Upper lobe of left lung (tissue), 6 donors: ENCODE data around the gene IL37. TPM values are rescaled to one million over a fixed set of nuclear protein-coding genes. Genes with fewer than 3 reads are reported as not detected.
"Not testable (repeated sequence)": the region's sequence is repeated elsewhere in the genome, so short reads cannot be mapped to it uniquely, and the experiment has no call there.

Experiments used
- ATAC-seq, 2 donors: fragments of 200-7000 bp; cut with Tn5 transposase; one replicate each; pipeline ENCODE4 v1.9.1; 2022; ENCODE audit warnings: mild to moderate bottlenecking in 2 of 2, moderate library complexity in 2 of 2; ENCODE audit not compliant: low FRiP score in 2 of 2
- DNase-seq, 2 donors: peaks; one replicate each; pipeline ENCODE4 v3.0.0-alpha.2; 2019 to 2020
- H3K27ac ChIP-seq, 4 donors: fragments of 200-600 bp; sonication (generic); one replicate each; pipeline ENCODE4 v1.5.1; 2016 to 2019
- H3K27me3 ChIP-seq, 4 donors: fragments of 200-600 bp; sonication (generic); one replicate each; pipeline ENCODE4 v1.5.1; 2017 to 2019
- H3K36me3 ChIP-seq, 4 donors: fragments of 200-600 bp; sonication (generic); one replicate each; pipeline ENCODE4 v1.5.1; 2016 to 2019
- H3K4me1 ChIP-seq, 4 donors: fragments of 200-600 bp; sonication (generic); one replicate each; pipeline ENCODE4 v1.5.1; 2018 to 2019
- H3K4me3 ChIP-seq, 4 donors: fragments of 200-600 bp; sonication (generic); one replicate each; pipeline ENCODE4 v1.5.1; 2017 to 2019; ENCODE audit warnings: mild to moderate bottlenecking in 2 of 4, moderate library complexity in 1 of 4
- H3K9me3 ChIP-seq, 4 donors: fragments of 200-600 bp; sonication (generic); one replicate each; pipeline ENCODE4 v1.5.1; 2018 to 2019
- EP300 ChIP-seq, 4 donors: sonication (generic); formaldehyde crosslinking; IDR thresholded peaks; one replicate each; pipeline ENCODE4 v1.5.1; 2017; ENCODE audit warnings: antibody characterized with exemption in 4 of 4, control low read depth in 2 of 4
- POLR2A ChIP-seq, 4 donors: fragments of 450-650 bp; IDR thresholded peaks; one replicate each; pipeline ENCODE4 v1.5.1; 2016 to 2017; ENCODE audit warnings: antibody characterized with exemption in 4 of 4, mild to moderate bottlenecking in 2 of 4
- POLR2AphosphoS5 ChIP-seq, 2 donors: sonication (generic); formaldehyde crosslinking; IDR thresholded peaks; one replicate each; pipeline ENCODE4 v1.5.1; 2017; ENCODE audit warnings: antibody characterized with exemption in 2 of 2
- WGBS, 2 donors: methylation state at CpG; one replicate each; pipeline ENCODE4 v1.1.5; 2017 to 2018; 5-methylcytosine and 5-hydroxymethylcytosine counted together
- total RNA-seq, 6 donors: library from RNA; depleted of rRNA in 4 of 6; stranded (reverse); fragments of >200 nt in 4 of 6; gene quantifications; one replicate each; pipeline versions ENCODE4 v1.1.0 to v1.2.1, GENCODE V29; 2016 to 2021
- TF ChIP-seq, protein P1 (sequence below), 6 experiments: fragments of 450-650 bp in 4 of 6; fragments of 200-600 bp in 2 of 6; sonication (generic) in 2 of 6; IDR thresholded peaks; one replicate each; pipeline ENCODE4 v1.5.1; 2016 to 2019; ENCODE audit warnings: antibody characterized with exemption in 6 of 6
- donor health status: DM: no; HTN: no; CAD: no; lungs with moderate emphysema.
- donor health status: DM: no; HTN: yes; CAD: no; lungs with severe emphysema.

Gene IL37
- total RNA-seq, 6 donors from 2014 or later: 0.37 TPM; not detected in 5

DNA sequence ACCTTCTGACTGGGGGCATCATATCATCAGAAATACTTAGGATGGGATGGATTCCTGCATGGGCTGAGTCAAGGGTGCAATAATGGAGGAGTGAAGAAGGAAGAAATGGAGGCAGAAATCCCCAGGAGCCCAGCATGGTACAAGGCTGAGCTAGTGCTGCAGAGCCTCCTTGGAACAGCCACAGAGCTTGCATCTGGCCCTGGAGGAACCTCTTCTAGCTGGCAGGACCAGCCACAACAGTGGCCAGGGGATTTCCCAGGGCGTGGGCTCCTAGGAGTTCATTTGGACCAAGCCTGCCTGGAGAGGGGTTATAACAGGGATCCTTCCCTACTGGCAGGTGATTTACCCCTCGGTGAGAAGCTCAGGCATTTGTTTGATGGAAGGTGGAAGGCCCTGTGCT lies 4.7 kb upstream of the IL37 start:
- H3K9me3 ChIP-seq: no peaks in the 10 kb centered on the region
- 61 to 63% methylated on average over 2 of the region's 2 CpGs for WGBS, 2 donors
- TF ChIP-seq POLR2A (IDR thresholded peaks at IDR 0.05) (no peak), POLR2AphosphoS5 (IDR thresholded peaks at IDR 0.05) (no peak), EP300 (IDR thresholded peaks at IDR 0.05) (no peak)
- TF ChIP-seq, protein P1, sequence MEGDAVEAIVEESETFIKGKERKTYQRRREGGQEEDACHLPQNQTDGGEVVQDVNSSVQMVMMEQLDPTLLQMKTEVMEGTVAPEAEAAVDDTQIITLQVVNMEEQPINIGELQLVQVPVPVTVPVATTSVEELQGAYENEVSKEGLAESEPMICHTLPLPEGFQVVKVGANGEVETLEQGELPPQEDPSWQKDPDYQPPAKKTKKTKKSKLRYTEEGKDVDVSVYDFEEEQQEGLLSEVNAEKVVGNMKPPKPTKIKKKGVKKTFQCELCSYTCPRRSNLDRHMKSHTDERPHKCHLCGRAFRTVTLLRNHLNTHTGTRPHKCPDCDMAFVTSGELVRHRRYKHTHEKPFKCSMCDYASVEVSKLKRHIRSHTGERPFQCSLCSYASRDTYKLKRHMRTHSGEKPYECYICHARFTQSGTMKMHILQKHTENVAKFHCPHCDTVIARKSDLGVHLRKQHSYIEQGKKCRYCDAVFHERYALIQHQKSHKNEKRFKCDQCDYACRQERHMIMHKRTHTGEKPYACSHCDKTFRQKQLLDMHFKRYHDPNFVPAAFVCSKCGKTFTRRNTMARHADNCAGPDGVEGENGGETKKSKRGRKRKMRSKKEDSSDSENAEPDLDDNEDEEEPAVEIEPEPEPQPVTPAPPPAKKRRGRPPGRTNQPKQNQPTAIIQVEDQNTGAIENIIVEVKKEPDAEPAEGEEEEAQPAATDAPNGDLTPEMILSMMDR (IDR thresholded peaks at IDR 0.05): no peak
- no peak overlapping the region for H3K4me3 ChIP-seq
- H3K4me1 ChIP-seq: no peaks in the 10 kb centered on the region
- H3K27me3 ChIP-seq: no peaks in the 10 kb centered on the region
- no peak for DNase-seq
- H3K27ac ChIP-seq: no peak overlapping the region
- ATAC-seq: no peak
- H3K36me3 ChIP-seq: no peaks in the 10 kb centered on the region

DNA sequence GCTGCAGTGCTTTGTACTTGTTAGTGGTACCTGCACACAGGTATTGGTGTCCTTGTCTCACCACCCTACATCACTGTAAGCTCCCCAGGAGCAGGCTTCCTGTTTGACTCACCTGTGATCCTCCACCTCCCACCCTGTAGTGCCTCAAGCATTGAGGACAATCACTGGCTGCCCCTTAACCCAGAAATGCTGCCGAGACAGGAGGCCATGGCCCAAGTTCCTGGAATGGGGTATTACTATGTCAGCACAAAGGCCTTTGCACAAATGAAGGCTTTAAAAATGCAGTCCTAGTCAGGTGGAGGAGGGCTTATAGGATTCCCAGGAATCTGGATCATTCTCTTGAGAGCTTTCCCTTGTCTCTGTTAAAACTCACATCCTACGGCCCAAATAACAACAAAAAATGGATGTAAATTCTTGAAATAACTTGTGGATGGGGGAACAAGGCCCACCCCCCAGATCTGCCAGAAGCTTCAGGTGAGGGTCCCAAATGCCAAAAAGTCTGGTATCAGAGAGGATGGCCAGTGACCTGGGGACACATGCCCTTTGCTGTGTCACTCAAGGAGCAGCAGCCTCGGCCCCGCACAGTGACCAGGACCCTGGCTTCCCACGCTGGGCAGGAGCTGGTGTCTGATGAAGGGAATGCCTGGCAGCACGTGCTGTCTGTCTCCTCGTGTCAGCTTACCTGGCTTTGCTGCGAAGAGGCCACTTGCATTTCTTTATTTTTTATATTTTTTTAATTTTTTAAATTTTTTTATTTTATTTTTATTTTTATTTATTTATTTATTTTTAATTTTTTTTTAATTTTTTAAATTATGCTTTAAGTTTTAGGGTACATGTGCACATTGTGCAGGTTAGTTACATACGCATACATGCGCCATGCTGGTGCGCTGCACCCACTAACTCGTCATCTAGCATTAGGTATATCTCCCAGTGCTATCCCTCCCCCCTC lies 3.7 kb upstream of the IL37 start:
- WGBS, 2 donors: 94 to 96% methylated on average over 12 of the region's 12 CpGs

DNA sequence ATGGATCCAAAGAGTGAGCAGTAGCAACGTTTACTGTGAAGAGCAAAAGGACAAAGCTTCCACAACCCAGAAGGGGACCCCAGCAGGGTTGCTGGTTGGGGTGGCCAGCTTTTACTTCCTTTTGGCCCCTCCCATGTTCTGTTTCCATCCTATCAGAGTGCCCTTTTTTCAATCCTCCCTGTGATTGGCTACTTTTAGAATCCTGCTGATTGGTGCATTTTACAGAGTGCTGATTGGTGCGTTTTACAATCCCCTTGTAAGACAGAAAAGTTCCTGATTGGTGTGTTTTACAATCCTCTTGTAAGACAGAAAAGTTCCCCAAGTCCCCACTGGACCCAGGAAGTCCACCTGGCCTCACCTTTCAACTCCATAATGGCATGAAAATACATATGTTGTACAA lies 2.4 kb upstream of the IL37 start:
- H3K27me3 ChIP-seq, H3K4me1 ChIP-seq, DNase-seq, H3K4me3 ChIP-seq, H3K36me3 ChIP-seq, ATAC-seq, H3K9me3 ChIP-seq, H3K27ac ChIP-seq: not testable (repeated sequence)
- 74 to 75% methylated on average over 2 of the region's 2 CpGs for WGBS, 2 donors

More for the DNA sequence above, 3.7 kb upstream of the IL37 start:
- Histone ChIP-seq H3K27me3 (no peaks in the 10 kb centered on the region), H3K4me1 (no peaks in the 10 kb centered on the region), H3K4me3 (no peak overlapping the region), H3K36me3 (no peaks in the 10 kb centered on the region), H3K27ac (no peak overlapping the region), H3K9me3 (no peaks in the 10 kb centered on the region)
- DNase-seq (peak in 1 of 2 donors; percentile 37), ATAC-seq (no peak)
- TF ChIP-seq POLR2A (IDR thresholded peaks at IDR 0.05): no peak
- TF ChIP-seq, protein P1 (IDR thresholded peaks at IDR 0.05): no peak

DNA sequence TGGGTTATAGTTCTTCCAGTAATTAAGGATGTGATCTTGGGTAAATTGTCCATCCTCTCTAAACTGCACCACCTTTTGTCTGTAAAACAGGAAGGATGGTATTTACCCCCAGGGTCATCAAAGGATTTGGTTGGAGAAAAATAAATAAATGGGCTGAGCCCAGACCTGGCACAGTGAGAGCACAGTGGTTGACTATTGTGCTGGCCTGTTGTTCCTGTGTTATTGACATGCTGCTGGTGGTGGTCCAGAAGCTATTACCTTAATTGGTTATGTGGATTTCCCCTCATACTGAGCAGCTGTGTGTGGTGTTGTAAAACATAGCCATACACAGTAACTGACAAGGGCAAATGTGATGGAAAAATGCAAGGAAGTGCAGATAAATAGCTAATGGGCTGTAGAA lies 746 bp upstream of the IL37 start:
- Histone ChIP-seq H3K4me1 (no peaks in the 10 kb centered on the region), H3K27ac (no peak overlapping the region), H3K27me3 (no peaks in the 10 kb centered on the region), H3K9me3 (no peaks in the 10 kb centered on the region), H3K4me3 (no peak overlapping the region), H3K36me3 (no peaks in the 10 kb centered on the region)
- no peak for TF ChIP-seq EP300 (IDR thresholded peaks at IDR 0.05)
- TF ChIP-seq, protein P1 (IDR thresholded peaks at IDR 0.05): no peak
- no peak for TF ChIP-seq POLR2A (IDR thresholded peaks at IDR 0.05)
- no peak for TF ChIP-seq POLR2AphosphoS5 (IDR thresholded peaks at IDR 0.05)
- no peak for ATAC-seq
- no peak for DNase-seq

DNA sequence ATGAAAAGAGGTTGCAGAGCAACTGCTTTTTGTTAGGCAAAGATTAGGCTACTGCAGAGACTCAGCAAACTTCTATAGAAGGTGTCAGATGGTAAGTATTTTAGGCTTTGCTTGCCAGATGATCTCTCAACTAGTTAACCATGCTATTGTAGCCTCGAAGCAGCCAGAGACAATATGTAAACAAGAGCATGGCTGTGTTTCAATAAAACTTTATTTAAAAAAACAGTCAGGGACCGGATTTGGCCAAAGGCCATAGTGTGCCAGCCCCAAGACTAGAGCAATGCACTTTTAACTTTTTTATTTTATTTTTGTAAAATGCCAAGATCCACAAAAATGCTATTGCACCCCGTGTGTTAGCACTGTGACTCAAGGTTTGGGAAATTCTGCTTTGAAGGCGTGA lies 1.4 kb downstream of the IL37 start:
- Histone ChIP-seq H3K4me1 (no peaks in the 10 kb centered on the region), H3K27ac (no peak overlapping the region), H3K36me3 (no peaks in the 10 kb centered on the region), H3K9me3 (no peaks in the 10 kb centered on the region), H3K4me3 (no peak overlapping the region), H3K27me3 (no peaks in the 10 kb centered on the region)
- no peak for DNase-seq
- no peak for ATAC-seq
- TF ChIP-seq EP300 (IDR thresholded peaks at IDR 0.05) (no peak), POLR2AphosphoS5 (IDR thresholded peaks at IDR 0.05) (no peak)
- TF ChIP-seq, protein P1 (IDR thresholded peaks at IDR 0.05): no peak
- WGBS, 2 donors: 87% methylated on average over 4 of the region's 4 CpGs
